HG02763 (cell line): ENCODE results near the gene CTNNA2.

ENCODE experiments used
- ATAC-seq: cut with Tn5 transposase; IDR thresholded peaks from one replicate; pipeline ENCODE4 v1.9.1; 2021; ENCODE audit warnings: mild to moderate bottlenecking, moderate library complexity; ENCODE audit not compliant: unreplicated experiment

The CTNNA2 gene

DNA sequence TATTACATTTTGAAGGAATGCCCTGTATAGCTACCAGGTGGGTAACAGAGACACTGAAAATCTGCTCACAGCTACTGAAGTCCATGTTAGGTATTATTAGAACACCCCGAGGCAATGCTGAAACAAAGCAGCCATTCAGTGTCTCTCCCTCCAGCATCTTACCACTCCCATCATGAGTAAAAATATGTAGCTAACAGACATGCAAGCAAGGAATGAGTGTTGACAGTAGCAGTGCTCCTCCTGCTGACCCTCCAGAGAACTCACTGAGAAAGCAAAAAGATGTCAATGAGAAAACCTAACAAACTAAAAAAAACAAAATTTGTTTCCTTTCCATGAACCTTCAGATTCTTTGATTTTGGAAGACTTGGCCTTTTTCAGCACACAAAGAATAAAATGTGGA lies 397.8 kb downstream of the CTNNA2 start:
- ATAC-seq: no peak

DNA sequence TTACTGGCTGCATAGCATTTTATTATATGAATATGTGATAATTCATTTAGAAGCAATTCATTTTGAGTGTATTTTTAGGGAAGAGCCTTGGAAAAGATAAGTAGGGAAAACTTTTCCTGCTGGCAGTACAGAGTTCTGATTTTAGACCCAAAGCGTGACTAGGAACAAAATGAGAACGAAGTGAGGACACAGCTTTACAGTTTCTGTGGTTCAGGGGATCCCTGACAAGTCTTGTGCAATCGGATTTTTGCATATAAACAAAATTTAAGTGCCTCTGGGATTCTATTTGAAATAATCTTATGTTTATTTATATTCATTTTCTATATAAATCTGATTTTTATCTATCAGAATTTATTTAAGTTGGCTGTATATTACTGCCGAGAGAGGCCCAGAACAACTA lies 402.6 kb downstream of the CTNNA2 start:
- ATAC-seq: no peak

DNA sequence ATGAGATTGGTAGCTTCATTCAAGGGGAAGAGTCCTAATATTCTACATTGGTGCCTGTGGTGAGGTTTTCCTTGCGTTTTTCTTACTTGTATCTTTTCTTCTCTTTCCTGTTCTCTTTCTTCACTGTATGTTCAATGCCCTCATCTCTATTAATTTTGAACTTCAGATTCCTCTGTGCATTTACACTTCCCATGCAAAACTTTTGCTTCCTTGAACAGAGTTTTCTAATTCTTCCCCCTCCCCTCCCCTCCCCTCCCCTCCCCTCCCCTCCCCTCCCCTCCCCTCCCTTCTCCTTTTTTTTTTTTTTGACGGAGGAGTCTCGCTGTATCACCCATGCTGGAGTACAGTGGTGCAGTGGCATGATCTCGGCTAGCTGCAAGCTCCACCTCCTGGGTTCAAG lies 403.4 kb downstream of the CTNNA2 start:
- no peak for ATAC-seq

DNA sequence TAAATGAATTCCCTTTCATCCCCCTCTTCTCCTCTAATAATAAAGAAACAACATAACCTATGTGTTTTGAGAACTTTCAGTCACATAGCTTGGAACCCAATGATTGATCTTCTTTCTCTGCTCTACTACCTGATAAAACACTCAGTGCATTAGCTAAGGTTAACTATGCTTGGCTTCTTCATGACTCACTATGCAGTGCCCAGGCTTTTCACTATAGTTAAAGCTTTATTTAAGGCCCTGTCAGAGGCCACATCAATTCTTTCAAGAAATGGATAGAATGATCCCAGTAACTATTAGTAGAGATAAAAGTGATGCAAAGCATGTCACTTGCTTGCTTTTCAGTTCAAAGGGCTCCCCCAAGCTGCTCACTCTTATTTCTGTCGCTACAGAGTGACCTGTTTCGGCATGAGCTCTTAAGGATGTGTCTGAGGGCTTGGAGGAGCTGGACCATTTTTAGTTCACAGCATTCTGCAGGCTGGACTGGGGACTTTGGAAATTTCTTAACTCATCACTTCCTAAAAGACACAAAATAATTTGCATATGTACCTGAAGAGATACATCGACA lies 407.7 kb downstream of the CTNNA2 start:
- ATAC-seq: no peak

DNA sequence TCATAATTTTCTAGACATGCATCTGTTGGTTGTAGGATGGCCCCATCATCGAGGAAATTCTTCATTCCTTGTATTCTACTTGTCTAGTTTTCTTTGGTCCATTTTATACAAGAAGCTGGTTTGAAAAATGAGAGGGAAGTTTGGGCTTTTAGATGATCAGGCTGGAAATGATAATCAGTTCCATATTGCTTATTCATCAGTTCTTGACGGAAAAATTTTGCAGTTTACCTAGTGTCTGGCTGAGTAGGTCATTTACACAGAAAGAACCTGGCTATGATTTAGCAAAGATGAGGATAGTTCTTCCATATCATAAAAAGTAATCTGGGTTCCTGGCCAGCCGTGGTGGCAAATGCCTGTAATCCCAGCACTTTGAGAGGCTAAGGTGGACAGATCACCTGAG lies 416.8 kb downstream of the CTNNA2 start:
- no peak for ATAC-seq

DNA sequence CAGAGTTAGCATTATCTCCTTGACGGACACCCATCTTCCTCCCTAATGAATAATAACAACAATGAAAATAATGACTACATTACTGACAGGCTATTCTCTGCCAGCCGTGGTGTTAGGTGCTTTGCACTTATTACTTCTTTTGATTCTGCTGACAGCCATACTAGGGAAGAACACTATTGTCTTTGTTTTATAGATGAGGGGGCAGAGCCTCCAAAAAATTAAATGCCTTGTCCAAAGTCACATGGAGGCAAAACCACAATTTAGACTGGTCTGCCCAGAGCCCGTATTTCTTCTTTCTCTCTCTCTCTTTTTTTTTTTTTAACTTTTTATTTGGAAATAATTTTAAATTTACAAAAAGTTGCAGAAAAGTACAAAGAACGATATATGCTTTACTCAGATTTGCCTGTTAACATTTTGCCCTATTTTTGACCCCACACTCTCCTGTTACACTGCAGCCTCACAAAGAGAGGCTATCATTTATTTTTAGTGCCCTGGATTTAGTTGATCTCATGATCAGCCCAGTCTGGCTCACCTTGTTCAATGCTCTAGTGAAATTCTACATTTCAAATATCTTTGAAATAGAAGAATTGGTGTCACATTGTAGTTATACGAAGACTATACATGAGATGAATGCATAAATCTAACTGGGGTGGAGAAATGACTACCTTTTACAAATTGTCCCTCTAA lies 422.3 kb downstream of the CTNNA2 start:
- ATAC-seq: no peak

DNA sequence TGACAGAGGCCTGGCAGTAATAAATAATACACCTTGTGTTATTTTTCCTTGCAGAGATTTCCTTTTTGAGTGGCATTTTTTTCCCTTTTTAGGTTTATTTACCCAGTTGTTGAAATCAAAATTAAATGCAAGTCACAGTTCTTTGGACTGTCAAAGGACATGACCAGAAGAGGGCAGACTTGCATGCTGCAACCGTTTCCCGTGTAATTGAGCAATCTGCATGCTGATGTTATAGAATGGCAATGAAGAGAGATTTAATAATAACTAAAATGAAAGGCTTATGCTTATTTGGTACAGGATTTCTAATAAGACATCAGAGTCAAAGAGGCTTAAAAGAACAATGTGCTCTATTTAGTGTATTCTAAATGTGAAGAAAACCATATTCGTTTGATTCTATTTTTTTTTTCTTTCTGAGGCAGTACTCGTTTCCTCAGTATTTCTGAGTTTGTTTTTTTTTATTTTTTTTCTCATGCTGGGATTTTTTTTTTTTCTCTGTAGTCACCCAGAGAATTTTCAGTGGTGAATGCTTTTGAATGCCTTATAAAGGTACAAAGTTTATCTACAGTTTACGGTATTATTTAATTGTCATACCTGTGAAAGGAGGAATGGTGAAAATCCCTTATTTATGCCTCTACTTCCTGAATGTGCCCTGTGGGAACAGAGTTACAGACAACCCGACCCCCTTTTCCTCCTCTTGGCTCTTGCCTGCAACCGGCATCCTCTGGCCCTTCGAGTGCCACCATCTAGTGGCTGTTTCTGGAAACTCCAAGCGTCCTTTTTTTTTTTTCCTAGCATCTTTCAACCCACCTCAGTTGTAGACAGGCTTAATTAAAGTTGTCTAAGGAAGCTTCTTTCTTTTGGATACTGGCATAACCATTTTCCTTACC lies 423.2 kb downstream of the CTNNA2 start:
- ATAC-seq: peak; percentile 57

DNA sequence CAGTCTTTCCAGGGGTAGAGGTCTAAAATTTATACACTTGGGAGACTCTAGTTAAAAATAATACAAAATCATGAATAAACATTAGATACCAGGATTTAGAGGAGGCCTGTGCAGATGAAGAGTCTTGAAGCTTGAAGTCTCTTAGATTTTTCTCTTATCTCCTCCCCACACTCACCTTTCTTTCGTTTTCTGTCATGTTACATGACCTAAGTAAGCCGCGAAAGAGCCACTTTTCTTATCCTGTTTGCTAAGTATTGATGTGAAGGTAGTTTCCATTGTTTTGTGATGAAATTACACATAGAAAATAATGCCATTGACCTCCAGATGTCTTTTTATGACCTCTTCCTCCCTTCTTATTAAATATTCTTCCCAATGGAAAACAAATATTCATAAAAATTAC lies 423.9 kb downstream of the CTNNA2 start:
- no peak for ATAC-seq

DNA sequence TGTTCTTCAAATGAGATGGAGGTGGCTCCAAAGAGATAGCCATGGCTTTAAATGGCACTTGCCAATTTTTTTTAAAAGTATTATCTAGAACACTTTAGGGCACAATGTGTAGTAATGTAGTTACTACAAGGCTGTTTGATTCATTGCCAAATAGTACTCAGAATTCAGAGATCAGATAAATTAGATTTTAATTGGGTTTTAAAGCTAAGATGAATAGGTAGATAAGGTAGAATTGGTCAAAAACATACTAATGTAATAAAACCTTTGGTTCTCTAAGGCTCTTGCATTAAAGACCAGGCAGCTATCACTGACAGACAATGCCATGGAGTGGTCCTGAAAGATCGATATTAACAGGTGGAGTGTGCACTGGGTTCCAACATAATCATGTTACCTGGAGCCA lies 425.8 kb downstream of the CTNNA2 start:
- no peak for ATAC-seq

DNA sequence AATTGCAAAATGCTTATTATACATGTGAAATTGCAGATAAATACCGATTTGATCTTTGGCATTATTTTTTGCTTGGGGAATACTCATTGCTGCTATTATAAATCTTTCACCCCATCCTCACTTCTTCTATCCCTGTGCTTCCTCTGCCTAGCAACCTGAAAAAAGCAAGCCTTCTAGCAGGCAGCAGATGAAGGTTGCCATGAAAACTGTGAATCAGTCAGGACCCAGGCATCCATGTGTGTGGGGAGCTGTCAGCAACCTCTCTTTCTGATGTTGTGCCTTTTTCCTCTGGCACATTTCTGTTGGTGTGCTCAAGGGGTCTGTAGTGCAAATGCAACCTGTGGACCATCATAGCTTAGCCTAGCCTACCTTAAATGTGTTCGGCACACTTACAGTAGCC lies 427.5 kb downstream of the CTNNA2 start:
- ATAC-seq: no peak

DNA sequence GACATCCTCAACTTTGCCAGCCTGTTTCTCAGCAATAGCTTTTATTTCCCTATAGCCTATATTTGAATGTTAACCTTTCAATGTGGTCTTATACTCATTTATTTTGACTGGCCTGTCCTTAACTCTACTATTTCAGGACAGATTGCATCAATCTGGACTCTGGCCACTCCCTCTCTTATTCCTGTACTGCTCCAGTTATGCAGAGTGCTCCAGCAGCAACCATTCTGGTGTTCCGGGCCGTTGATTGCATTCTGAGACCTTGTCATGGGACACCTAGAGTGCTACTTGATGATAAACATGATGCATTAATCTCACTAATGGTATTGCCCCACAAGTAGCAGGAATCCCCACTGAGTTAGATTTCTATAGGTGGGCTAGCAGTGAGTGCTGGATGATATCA lies 428.3 kb downstream of the CTNNA2 start:
- ATAC-seq: no peak

DNA sequence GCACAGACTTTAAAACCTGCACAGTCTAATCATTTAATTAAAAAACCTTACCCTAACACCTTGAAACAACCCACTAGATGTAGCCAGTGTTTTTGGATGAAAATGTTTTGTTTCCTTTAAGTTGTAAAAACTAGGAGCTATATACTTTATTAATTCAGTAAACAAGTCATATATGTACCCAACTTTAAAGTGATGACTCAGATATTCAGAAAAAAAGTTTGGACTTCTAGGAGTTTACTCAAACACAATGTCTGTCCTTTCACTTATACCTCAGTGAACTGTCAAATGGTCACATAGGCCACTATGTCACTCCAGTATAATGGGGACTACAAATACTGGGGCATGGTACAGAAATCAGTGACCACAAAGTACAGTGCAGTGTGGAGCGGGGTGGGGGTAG lies 431.4 kb downstream of the CTNNA2 start:
- ATAC-seq: no peak

DNA sequence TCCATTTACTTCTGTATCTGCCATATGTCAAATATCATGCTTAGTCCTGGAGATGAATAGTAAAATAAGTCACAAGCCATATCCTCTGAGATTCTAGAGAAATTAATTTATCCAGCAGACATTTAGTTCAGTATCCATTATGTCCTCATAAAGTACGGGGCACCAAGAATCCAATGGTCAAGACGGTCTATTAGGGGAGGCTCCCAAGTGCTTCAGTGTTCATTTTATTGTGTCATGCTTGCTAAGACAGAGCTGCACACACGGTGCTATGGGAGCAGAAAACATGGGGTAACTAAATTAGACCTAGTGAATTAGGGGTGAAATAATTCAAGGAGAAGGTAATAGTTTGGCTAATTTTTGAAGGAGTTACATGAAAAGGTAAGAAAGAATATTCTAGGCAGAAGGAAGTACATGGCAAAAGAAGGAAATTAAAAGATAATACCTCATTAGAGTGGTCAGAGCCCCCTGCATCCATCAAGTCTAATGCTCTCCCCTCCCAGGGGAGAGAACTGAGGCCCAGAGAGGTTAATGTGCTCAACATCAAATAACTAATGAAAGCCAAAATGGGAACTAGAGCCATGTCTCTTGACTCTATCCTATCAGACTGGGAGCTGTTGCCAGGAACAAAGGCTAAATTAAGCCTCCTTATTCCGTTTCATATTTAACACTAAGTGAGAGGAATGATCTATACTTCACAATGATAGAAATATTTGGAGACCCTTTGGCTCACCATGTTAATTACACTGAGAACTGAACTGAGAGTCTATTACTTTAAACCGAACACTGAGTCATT lies 433.0 kb downstream of the CTNNA2 start:
- no peak for ATAC-seq

DNA sequence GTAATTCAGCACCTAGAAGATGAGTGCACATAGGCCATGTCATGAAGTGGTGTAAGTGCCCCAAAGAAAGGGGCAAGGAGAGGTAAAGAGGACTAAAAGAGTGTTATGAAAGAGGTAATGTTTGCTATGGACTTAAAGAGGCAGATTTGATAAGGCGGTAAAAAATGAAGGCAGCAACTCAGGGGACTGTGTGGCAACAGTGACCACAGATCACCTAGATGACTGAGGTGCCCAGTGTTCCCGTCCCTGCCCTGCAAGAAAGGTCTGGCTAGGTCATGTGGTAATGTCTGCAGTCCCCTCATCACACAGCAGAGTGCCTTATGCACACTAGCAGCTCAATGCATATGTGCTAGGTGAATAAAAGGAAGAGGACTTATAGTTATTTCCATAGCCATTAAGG lies 434.9 kb downstream of the CTNNA2 start:
- no peak for ATAC-seq

DNA sequence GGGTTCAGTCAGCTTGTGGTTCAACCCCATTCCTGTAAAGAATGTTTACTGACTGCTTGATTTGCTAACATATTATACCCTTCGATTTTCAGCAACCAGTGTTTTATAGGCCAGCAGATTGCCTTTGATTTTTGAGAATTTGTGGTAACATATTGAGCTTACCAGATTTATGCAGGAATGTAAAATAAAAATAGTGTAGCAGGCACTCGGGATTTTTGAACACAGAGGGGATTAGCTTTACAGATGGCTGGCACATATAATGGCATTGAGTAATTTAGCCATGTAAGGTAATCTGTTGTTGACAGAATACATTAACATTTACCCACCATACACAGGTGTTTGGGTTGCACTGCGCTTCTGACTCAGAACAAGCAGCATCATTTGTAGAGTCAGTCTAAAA lies 437.7 kb downstream of the CTNNA2 start:
- ATAC-seq: no peak

DNA sequence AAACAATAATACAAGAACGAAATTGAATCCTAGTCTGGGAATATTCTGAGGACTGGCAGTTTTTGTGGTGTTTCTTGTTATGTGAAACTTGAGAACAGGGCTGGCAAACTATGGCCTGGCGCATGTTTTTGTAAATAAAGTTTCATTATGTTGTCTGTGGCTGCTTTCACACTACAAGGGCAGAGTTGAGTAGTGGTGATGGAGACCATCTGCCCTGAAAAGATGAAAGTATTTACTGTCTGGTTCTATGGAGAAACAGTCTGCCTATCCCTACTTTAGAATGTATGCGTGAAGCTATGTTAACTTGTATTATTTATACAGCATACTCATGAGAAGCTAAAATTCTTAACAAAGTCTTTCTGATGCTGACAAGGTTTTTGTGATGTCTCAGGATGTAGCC lies 439.8 kb downstream of the CTNNA2 start:
- no peak for ATAC-seq

DNA sequence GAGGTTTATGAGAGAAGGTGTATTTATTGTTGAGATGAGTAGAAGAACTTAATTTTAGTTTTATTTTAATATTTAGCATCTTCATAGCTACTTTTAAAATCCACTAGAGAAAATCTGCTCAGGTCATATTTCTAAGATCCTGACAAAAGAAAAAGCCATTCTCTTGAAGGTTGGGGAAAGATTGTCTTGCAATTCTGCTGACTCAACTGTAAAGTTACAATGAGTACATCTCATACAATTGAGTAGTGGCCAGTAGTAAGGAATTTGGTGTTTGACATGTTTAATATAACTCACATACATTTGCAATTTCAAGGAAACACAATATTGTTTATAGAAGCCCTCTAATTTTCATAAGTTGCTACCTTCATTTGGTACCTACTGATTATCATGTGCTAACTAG lies 447.2 kb downstream of the CTNNA2 start:
- no peak for ATAC-seq

DNA sequence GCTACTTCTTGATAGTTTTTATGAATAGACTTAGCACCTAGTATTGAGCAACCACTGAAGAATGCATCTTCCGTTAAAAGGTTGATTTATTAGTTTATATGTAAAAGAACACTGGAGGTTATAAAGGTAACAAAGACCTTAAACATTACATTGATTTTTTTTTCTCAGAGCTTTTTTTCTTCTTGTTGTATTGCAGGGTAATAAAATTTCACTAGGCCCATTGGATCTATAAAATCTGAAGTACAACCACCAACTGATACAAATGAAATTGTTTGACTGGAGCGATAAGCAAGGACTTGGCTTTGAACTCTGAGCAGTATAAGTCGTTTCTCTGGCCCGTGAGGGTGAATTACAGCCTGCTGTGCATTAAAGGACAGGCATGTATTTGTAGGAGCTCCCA lies 447.7 kb downstream of the CTNNA2 start:
- ATAC-seq: no peak

DNA sequence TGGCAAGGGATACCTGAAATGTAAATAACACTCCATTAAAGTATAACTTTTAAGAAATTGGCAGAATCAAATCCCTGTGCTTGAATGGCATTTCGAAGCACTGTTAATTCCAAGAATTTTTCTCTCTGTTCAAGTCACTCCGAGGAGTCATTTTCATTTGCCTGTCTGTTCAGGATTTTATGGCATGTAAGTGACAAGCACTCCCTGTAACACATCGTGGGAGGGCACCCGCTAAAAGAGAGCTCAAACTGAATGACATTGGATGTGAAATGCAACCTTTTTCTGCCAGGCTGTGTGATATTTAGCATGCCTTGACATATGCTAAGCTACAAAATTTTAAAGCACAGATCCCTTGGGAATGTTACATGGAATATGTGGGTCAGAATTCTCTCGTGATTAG lies 452.1 kb downstream of the CTNNA2 start:
- no peak for ATAC-seq

DNA sequence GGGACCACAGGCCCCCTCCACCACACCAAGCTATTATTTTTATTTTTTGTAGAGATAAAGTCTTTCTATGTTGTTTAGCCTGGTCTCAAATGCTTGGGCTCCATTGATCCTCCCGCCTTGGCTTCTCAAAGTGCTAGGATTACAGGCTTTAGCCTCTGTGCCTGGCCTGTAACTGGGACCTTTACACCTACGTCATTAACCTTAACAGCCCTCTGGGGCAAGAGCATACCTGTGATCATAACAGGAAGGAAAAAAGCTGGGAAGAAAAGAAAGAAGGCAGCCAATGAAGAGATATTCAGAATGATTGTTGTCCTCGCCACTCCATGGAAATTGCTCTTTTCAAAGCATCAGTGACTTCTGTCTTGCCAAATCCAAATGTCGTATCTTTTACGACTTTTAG lies 453.5 kb downstream of the CTNNA2 start:
- ATAC-seq: no peak

DNA sequence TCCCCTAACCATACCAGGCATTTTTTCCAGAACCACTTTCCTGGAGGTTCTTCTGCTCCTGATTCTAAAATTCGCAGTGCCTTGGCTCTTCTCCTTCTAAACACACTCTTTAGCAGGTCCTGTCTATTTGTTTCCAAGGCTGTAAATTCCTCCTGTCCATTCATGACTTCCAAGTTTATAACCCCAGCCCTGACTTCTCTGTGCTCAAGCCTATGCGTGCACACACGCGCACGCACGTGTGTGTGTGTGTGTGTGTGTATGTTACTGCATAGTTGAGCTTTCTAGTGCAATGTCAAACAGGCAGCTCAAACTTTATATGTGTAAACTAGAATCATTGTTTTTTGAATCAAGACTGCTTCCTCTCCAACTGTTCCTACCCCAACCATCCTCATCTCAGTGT lies 454.0 kb downstream of the CTNNA2 start:
- no peak for ATAC-seq
